HEK293 (cell line): ENCODE results near the gene KRT82.

Source experiments
- CTCF ChIA-PET: fragments of 350-600 bp; formaldehyde crosslinking; extraction: SDS; loops from one replicate; lab custom pipeline; 2021; ENCODE audit warnings: antibody characterized with exemption; lab: Yijun Ruan, JAX
- POLR2A ChIA-PET: fragments of 300-600 bp; formaldehyde crosslinking; extraction: SDS; loops from one replicate; lab custom pipeline; 2020; ENCODE audit warnings: antibody characterized with exemption, inconsistent platforms; lab: Yijun Ruan, JAX
- H3K27ac ChIP-seq: fragments of 200-500 bp; sonication (Bioruptor generic); 2 replicates; pipeline ENCODE4 v1.5.1; 2014; ENCODE audit warnings: low read depth, low read length, control low read depth, inconsistent platforms; ENCODE audit errors: extremely low read depth
- H3K36me3 ChIP-seq, 2 experiments: fragments of 200-500 bp in 1 of 2; sonication (Bioruptor generic) in 1 of 2; 1 replicate in 1 of 2; 2 replicates in 1 of 2; pipeline ENCODE4 v1.5.1; 2014 to 2017; ENCODE audit warnings: inconsistent platforms in 2 of 2, low read length in 2 of 2; ENCODE audit not compliant: control insufficient read depth in 2 of 2, insufficient read depth in 1 of 2
- H3K4me1 ChIP-seq: fragments of 200-500 bp; sonication (Bioruptor generic); 2 replicates; pipeline ENCODE4 v1.5.1; 2014; ENCODE audit warnings: mild to moderate bottlenecking, low read length, inconsistent platforms; ENCODE audit not compliant: control insufficient read depth, insufficient read depth
- H3K4me3 ChIP-seq: 2 replicates; pipeline ENCODE4 v1.5.1; 2011; ENCODE audit warnings: low read depth, mild to moderate bottlenecking, control low read depth, low read length, moderate library complexity
- H3K9me3 ChIP-seq: fragments of 200-500 bp; sonication (Bioruptor generic); 2 replicates; pipeline ENCODE4 v1.5.1; 2014; ENCODE audit warnings: low read depth, low read length, inconsistent platforms; ENCODE audit not compliant: control insufficient read depth, insufficient read depth
- INSM2 ChIP-seq: fragments of 450-650 bp; formaldehyde crosslinking; IDR thresholded peaks from 2 replicates; pipeline ENCODE4 v1.5.1; 2016; ENCODE audit warnings: missing biosample characterization, missing genetic modification characterization
- KLF1 ChIP-seq: fragments of 450-650 bp; formaldehyde crosslinking; IDR thresholded peaks from 2 replicates; pipeline ENCODE4 v1.5.1; 2016; ENCODE audit warnings: missing biosample characterization, missing genetic modification characterization
- KLF17 ChIP-seq: fragments of 450-650 bp; formaldehyde crosslinking; IDR thresholded peaks from 2 replicates; pipeline ENCODE4 v1.5.1; 2016; ENCODE audit warnings: missing biosample characterization, missing genetic modification characterization
- REST ChIP-seq: fragments of 450-650 bp; formaldehyde crosslinking; IDR thresholded peaks from 2 replicates; pipeline ENCODE4 v1.5.1; 2016; ENCODE audit warnings: missing biosample characterization, missing genetic modification characterization
- SP2 ChIP-seq: fragments of 450-650 bp; formaldehyde crosslinking; IDR thresholded peaks from 2 replicates; pipeline ENCODE4 v1.5.1; 2016; ENCODE audit warnings: missing biosample characterization, missing genetic modification characterization
- WT1 ChIP-seq: fragments of 450-650 bp; formaldehyde crosslinking; IDR thresholded peaks from 2 replicates; pipeline ENCODE4 v1.5.1; 2016; ENCODE audit warnings: missing biosample characterization, missing genetic modification characterization
- ZBTB17 ChIP-seq: fragments of 450-650 bp; formaldehyde crosslinking; IDR thresholded peaks from 2 replicates; pipeline ENCODE4 v1.5.1; 2016; ENCODE audit warnings: missing biosample characterization, missing genetic modification characterization
- ZBTB6 ChIP-seq: fragments of 450-650 bp; formaldehyde crosslinking; IDR thresholded peaks from 2 replicates; pipeline ENCODE4 v1.5.1; 2017; ENCODE audit warnings: missing biosample characterization, missing genetic modification characterization
- ZFP69B ChIP-seq: fragments of 450-650 bp; formaldehyde crosslinking; IDR thresholded peaks from 2 replicates; pipeline ENCODE4 v1.5.1; 2016; ENCODE audit warnings: missing biosample characterization, missing genetic modification characterization
- ZNF157 ChIP-seq: fragments of 450-650 bp; formaldehyde crosslinking; IDR thresholded peaks from 2 replicates; pipeline ENCODE4 v1.5.1; 2016; ENCODE audit warnings: missing biosample characterization, missing genetic modification characterization
- ZNF202 ChIP-seq: fragments of 450-650 bp; formaldehyde crosslinking; IDR thresholded peaks from 2 replicates; pipeline ENCODE4 v1.5.1; 2016; ENCODE audit warnings: missing biosample characterization, missing genetic modification characterization, borderline replicate concordance
- ZNF324 ChIP-seq: fragments of 450-650 bp; formaldehyde crosslinking; IDR thresholded peaks from 2 replicates; pipeline ENCODE4 v1.5.1; 2016; ENCODE audit warnings: missing biosample characterization, missing genetic modification characterization
- ZNF366 ChIP-seq: fragments of 450-650 bp; formaldehyde crosslinking; conservative IDR thresholded peaks from 2 replicates; pipeline ENCODE4 v1.5.1; 2016; ENCODE audit warnings: missing biosample characterization, missing genetic modification characterization
- ZNF404 ChIP-seq: fragments of 450-650 bp; formaldehyde crosslinking; IDR thresholded peaks from 2 replicates; pipeline ENCODE4 v1.5.1; 2017; ENCODE audit warnings: missing biosample characterization, missing genetic modification characterization
- ZNF513 ChIP-seq: fragments of 450-650 bp; IDR thresholded peaks from 2 replicates; pipeline ENCODE4 v1.5.1; 2018; ENCODE audit warnings: missing biosample characterization, missing genetic modification characterization
- ZNF518A ChIP-seq: fragments of 450-650 bp; formaldehyde crosslinking; conservative IDR thresholded peaks from 2 replicates; pipeline ENCODE4 v1.5.1; 2016; ENCODE audit warnings: low read depth, missing biosample characterization, missing genetic modification characterization
- ZNF626 ChIP-seq: fragments of 450-650 bp; sonication (Bioruptor Pico); formaldehyde crosslinking; IDR thresholded peaks from 2 replicates; pipeline ENCODE4 v1.5.1; 2018; ENCODE audit warnings: missing biosample characterization, missing genetic modification characterization, inconsistent platforms
- ZNF629 ChIP-seq: fragments of 450-650 bp; formaldehyde crosslinking; IDR thresholded peaks from 2 replicates; pipeline ENCODE4 v1.5.1; 2017; ENCODE audit warnings: missing biosample characterization, missing genetic modification characterization
- ZNF768 ChIP-seq: fragments of 450-650 bp; formaldehyde crosslinking; IDR thresholded peaks from 2 replicates; pipeline ENCODE4 v1.5.1; 2018; ENCODE audit warnings: missing biosample characterization, mild to moderate bottlenecking, missing genetic modification characterization
- ZSCAN4 ChIP-seq: fragments of 450-650 bp; formaldehyde crosslinking; IDR thresholded peaks from 2 replicates; pipeline ENCODE4 v1.5.1; 2017; ENCODE audit warnings: missing biosample characterization, missing genetic modification characterization

KRT82 gene

GRCh38 chr12:52440821-52441319 is 34.7 kb upstream of the KRT82 start:
- H3K4me3 ChIP-seq = no peak overlapping the region
- H3K36me3 ChIP-seq = no peaks in the 10 kb centered on the region
- no peak overlapping the region for H3K27ac ChIP-seq
- H3K4me1 ChIP-seq = no peaks in the 10 kb centered on the region
- H3K9me3 ChIP-seq = no peaks in the 10 kb centered on the region
- TF ChIP-seq ZBTB17 = no peak
- no peak for TF ChIP-seq ZNF366 (tag by site-specific recombination)
- peak; percentile 42; the same call in 1 of the 2 replicates for TF ChIP-seq ZNF629 (tag by site-specific recombination)
- TF ChIP-seq KLF1 (tag by site-specific recombination) = no peak
- TF ChIP-seq ZFP69B (tag by site-specific recombination) = no peak
- TF ChIP-seq KLF17 (tag by site-specific recombination) = no peak
- peak; percentile 47; the same call in 1 of the 2 replicates for TF ChIP-seq ZNF513 (tag by site-specific recombination)
- TF ChIP-seq REST (tag by site-specific recombination) = no peak
- TF ChIP-seq ZNF518A (tag by site-specific recombination) = no peak
- no peak for TF ChIP-seq WT1 (tag by site-specific recombination)
- TF ChIP-seq ZNF404 (tag by site-specific recombination) = no peak
- TF ChIP-seq ZNF157 (tag by site-specific recombination) = no peak
- no peak for TF ChIP-seq ZNF202
- TF ChIP-seq, all 188 proteins: peak for 2
- ChIA-PET POLR2A (no interaction called here), CTCF (interaction anchor here (0.8 to 1.5 kb wide), 4 partner anchors 14 to 439 kb away, joined by 3 to 4 read pairs (median 3); no protein-coding TSS in a partner anchor)

- H3K36me3 ChIP-seq = no peaks in the 10 kb centered on the region
- ChIA-PET POLR2A (no interaction called here), CTCF (interaction anchor here (0.6 kb wide), 2 partner anchors 153 to 438 kb away, joined by 4 to 5 read pairs; no protein-coding TSS in a partner anchor)
- H3K27ac ChIP-seq = no peak overlapping the region
- no peaks in the 10 kb centered on the region for H3K9me3 ChIP-seq
- no peak overlapping the region for H3K4me3 ChIP-seq
- H3K4me1 ChIP-seq = no peaks in the 10 kb centered on the region
- TF ChIP-seq ZNF324 (no peak), SP2 (tag by site-specific recombination) (no peak), ZNF626 (tag by site-specific recombination) (no peak), ZBTB6 (no peak), ZSCAN4 (tag by site-specific recombination) (no peak), INSM2 (tag by site-specific recombination) (no peak), ZNF768 (tag by site-specific recombination) (no peak)
Measured at GRCh38 chr12:52439845-52440244, 33.7 kb upstream of the KRT82 start.
